Heart left ventricle (tissue), 16 donors: ENCODE data around the gene FKBP5. TPM values are rescaled to one million over a fixed set of nuclear protein-coding genes. Genes with fewer than 3 reads are reported as not detected.

Source experiments
- ATAC-seq, 4 donors: fragments of 200-7000 bp; cut with Tn5 transposase; one replicate each; pipeline ENCODE4 v1.9.1; 2020 to 2022; ENCODE audit warnings: moderate library complexity in 4 of 4, mild to moderate bottlenecking in 3 of 4, moderate number of reproducible peaks in 1 of 4
- DNase-seq, 5 donors: peaks; one replicate each; pipeline ENCODE4 v3.0.0-alpha.2; 2020
- H3K27ac ChIP-seq, 12 donors: fragments of 200-600 bp; sonication (generic) in 4 of 12; one replicate each; pipeline versions ENCODE4 v1.5.0 to v1.8.0; 2016 to 2022; ENCODE audit warnings: mild to moderate bottlenecking in 2 of 12
- H3K27me3 ChIP-seq, 9 donors: fragments of 200-600 bp; sonication (generic) in 2 of 9; one replicate each; pipeline versions ENCODE4 v1.5.1 to v1.8.0; 2016 to 2022; ENCODE audit warnings: mild to moderate bottlenecking in 3 of 9
- H3K36me3 ChIP-seq, 9 donors: fragments of 200-600 bp; sonication (generic) in 2 of 9; one replicate each; pipeline versions ENCODE4 v1.5.0 to v1.8.0; 2018 to 2022; ENCODE audit warnings: mild to moderate bottlenecking in 2 of 9
- H3K4me1 ChIP-seq, 12 donors: fragments of 200-600 bp; sonication (generic) in 4 of 12; one replicate each; pipeline versions ENCODE4 v1.5.0 to v1.8.0; 2016 to 2022; ENCODE audit warnings: mild to moderate bottlenecking in 3 of 12
- H3K4me3 ChIP-seq, 12 donors: fragments of 200-600 bp; sonication (generic) in 4 of 12; one replicate each; pipeline versions ENCODE4 v1.5.0 to v1.8.0; 2017 to 2022; ENCODE audit warnings: mild to moderate bottlenecking in 9 of 12, moderate library complexity in 4 of 12
- H3K9me3 ChIP-seq, 12 donors: fragments of 200-600 bp; sonication (generic) in 4 of 12; one replicate each; pipeline versions ENCODE4 v1.5.0 to v1.8.0; 2016 to 2022; ENCODE audit warnings: mild to moderate bottlenecking in 1 of 12
- POLR2A ChIP-seq, 2 donors: fragments of 450-650 bp; IDR thresholded peaks; one replicate each; pipeline ENCODE4 v1.6.1; 2017; ENCODE audit warnings: antibody characterized with exemption in 2 of 2, mild to moderate bottlenecking in 2 of 2, moderate library complexity in 2 of 2
- WGBS, 4 donors: extraction: QIAGEN DNeasy Blood & Tissue Kit in 2 of 4; methylation state at CpG; one replicate each; pipeline versions ENCODE4 v1.1.5 to v1.1.7; 2013 to 2018; 5-methylcytosine and 5-hydroxymethylcytosine counted together
- intact Hi-C, 10 donors: fragments of 100-400 bp; cut with DNase I; formaldehyde crosslinking; loops; one replicate each; pipeline versions ENCODE4 v1.11.1 to v1.14.2; 2022
- polyA plus RNA-seq, 2 donors: library from polyadenylated mRNA; stranded (reverse); fragments of 200-250 nt; gene quantifications; one replicate each; pipeline ENCODE4 v1.2.3, GENCODE V29; 2013
- total RNA-seq, 9 donors: library from RNA; depleted of rRNA in 2 of 9; stranded (reverse); fragments of >200 nt in 2 of 9; fragmentation: NEBNext Ultra II Directional in 3 of 9; extraction: Animal tissue kit (Norgen Biotek cat#: 25700) in 3 of 9; gene quantifications; one replicate each; pipeline versions ENCODE4 v1.1.0 to v1.2.4, GENCODE V29; 2016 to 2023
- TF ChIP-seq, protein P1 (sequence below), 12 donors: fragments of 200-600 bp; sonication (generic) in 4 of 12; IDR thresholded peaks; one replicate each; pipeline versions ENCODE4 v1.5.0 to v1.8.0; 2018 to 2022; ENCODE audit warnings: antibody characterized with exemption in 12 of 12, mild to moderate bottlenecking in 5 of 12
- donor health status: ischemic (EF 13 %, LVEDD 7.1; RV severe dilation, severe dysfunction).
- donor health status: healthy with polysubstance abuse.
- donor health status: DM: no; HTN: yes; CAD: no.
- donor health status: DM: no; HTN: no; CAD: no.
- donor health status: ischemic (EF 25% LVEDD 6.9; RV normal size, moderate dysfunction).
- donor health status: ischemic (EF 25% LVEDD 5.7; RV mildly dilated, moderate dysfunction).
- donor health status: healthy.
- donor health status: DM: yes; HTN: yes; CAD: no.
- donor health status: ischemic (EF 35%, LVEDD 5.7; RV mildly dilated, moderate dysfunction).
- donor health status: nonischemic (EF 11% LVEDD 7.7; RV severe dilation, severe dysfunction).
- donor health status: DM: yes; HTN: yes; CAD: no.
- donor health status: PGD.
- donor health status: ischemic (EF 29% LVEDD 5.4; RV normal size, mild dysfunction).
- donor health status: nonischemic (EF 23%, LVEDD 6.1; RV moderate dilation, normal function).

FKBP5 gene
- total and polyA plus RNA-seq, 11 donors, result 19.7 to 351 (median 104) TPM

DNA sequence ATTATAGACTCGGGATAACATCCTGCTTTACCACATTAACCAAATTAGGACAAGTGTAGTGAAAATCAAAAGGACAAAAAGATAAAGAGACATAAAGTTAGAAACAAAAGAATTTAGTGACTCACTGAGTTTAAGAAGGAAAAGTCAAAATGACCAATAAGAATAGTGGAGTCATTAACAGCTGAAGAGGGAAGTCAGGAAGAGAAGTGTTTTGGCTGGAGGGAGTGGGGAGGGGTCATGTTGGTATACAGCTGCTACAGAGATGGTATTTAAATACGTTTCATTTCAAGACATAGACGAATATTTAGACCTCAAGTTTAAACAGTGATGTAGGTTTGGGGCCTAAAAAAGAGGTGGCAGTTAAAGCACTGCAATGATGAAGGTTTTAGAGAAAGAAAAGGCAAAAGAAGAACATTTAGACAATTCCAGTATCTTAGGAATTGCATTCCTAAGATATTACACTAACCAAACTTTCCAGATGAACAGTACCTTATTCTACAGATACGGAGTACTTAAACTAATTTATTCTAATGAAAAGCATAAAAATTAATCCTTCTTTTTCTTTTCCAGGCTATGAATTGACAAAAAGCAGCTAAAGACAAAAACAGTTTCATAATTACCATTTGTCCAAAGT, 10.6 kb downstream of the FKBP5 start:
- intact Hi-C loops, result no loop called here
- peaks cover 0 to 26% (median 0%) of the 10 kb centered on the region in 9 donors for H3K36me3 ChIP-seq
- 72 to 81% (median 74%) methylated on average over 4 of the region's 4 CpGs for WGBS, 4 donors
- H3K4me1 ChIP-seq, result peaks cover 0 to 95% (median 12%) of the 10 kb centered on the region in 12 donors
- no peak overlapping the region for H3K4me3 ChIP-seq
- no peaks in the 10 kb centered on the region for H3K9me3 ChIP-seq
- DNase-seq, result no peak
- TF ChIP-seq, protein P1, sequence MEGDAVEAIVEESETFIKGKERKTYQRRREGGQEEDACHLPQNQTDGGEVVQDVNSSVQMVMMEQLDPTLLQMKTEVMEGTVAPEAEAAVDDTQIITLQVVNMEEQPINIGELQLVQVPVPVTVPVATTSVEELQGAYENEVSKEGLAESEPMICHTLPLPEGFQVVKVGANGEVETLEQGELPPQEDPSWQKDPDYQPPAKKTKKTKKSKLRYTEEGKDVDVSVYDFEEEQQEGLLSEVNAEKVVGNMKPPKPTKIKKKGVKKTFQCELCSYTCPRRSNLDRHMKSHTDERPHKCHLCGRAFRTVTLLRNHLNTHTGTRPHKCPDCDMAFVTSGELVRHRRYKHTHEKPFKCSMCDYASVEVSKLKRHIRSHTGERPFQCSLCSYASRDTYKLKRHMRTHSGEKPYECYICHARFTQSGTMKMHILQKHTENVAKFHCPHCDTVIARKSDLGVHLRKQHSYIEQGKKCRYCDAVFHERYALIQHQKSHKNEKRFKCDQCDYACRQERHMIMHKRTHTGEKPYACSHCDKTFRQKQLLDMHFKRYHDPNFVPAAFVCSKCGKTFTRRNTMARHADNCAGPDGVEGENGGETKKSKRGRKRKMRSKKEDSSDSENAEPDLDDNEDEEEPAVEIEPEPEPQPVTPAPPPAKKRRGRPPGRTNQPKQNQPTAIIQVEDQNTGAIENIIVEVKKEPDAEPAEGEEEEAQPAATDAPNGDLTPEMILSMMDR (IDR thresholded peaks at IDR 0.05), result no peak
- no peak for TF ChIP-seq POLR2A (IDR thresholded peaks at IDR 0.05)
- ATAC-seq, result no peak
- H3K27me3 ChIP-seq, result no peaks in the 10 kb centered on the region
- peak overlapping the region in 2 of 12 donors; percentile 15 to 64 for H3K27ac ChIP-seq

DNA sequence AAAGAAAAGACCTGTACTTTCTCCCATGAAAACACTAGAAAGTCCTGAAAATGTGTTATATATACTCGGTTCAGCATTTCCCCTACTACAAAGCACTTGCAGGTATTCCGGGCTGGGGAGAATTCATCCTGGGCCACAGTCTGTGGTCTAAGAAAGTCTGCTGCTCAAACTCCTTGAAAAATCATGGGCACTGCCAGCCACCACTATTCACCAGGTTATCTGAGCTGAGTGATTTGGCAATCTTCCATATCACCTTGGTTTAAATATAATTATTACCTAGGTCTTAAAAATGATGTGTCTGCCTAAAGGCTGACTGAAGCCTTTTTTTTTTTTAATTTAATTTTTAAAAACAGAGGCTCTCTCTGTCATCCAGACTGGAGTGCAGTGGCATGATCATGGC, 11.3 kb downstream of the FKBP5 start:
- ATAC-seq, result peak in 1 of 4 donors; percentile 10
- 92 to 98% (median 95%) methylated on average over 2 of the region's 2 CpGs for WGBS, 4 donors
- peaks cover 0 to 98% (median 12%) of the 10 kb centered on the region in 12 donors for H3K4me1 ChIP-seq

DNA sequence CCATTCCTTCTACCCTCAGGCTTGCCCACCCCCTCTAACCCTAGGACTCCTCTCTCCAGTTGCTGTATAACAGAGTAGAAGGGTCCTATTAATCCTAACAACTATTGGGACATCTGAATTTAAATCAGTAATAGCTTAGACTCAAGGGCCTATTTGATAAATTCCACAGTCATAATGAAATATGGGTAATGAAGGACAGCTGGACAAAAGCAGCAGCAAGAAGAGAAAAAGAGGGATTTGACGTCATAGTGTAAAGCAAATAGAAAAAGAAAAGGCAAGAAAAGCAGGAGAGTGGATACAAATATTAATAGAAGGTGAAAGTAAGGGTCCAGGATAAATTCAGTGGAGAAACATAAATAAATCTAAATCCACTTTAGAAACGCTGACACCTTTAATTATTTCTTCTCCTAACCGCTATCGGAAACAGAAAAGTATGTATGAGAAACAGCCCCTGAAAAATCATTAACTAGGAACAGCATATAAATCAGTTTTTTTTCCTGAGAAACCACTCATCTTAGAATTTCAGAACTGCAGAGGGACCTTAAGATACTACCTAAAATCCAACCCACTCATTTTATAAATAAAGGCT, 12.8 kb downstream of the FKBP5 start:
- Histone ChIP-seq H3K27me3 (no peaks in the 10 kb centered on the region), H3K9me3 (no peaks in the 10 kb centered on the region), H3K36me3 (peaks cover 0 to 20% (median 0%) of the 10 kb centered on the region in 9 donors), H3K4me1 (peaks cover 0 to 96% (median 11%) of the 10 kb centered on the region in 12 donors), H3K4me3 (no peak overlapping the region), H3K27ac (peak overlapping the region in 1 of 12 donors; percentile 76)
- 93 to 95% (median 94%) methylated on average over 4 of the region's 4 CpGs for WGBS, 4 donors
- no peak for TF ChIP-seq POLR2A (IDR thresholded peaks at IDR 0.05)
- TF ChIP-seq, protein P1 (IDR thresholded peaks at IDR 0.05), result no peak
- DNase-seq (no peak), ATAC-seq (no peak)
- intact Hi-C loops, result no loop called here

More for the DNA sequence above, 11.3 kb downstream of the FKBP5 start:
- no peaks in the 10 kb centered on the region for H3K27me3 ChIP-seq
- intact Hi-C loops, result no loop called here
- TF ChIP-seq POLR2A (IDR thresholded peaks at IDR 0.05), result no peak
- TF ChIP-seq, protein P1 (IDR thresholded peaks at IDR 0.05), result no peak
- DNase-seq, result no peak
- H3K9me3 ChIP-seq, result no peaks in the 10 kb centered on the region
- no peak overlapping the region for H3K4me3 ChIP-seq
- peaks cover 0 to 23% (median 0%) of the 10 kb centered on the region in 9 donors for H3K36me3 ChIP-seq
- peak overlapping the region in 2 of 12 donors; percentile 15 to 64 for H3K27ac ChIP-seq

DNA sequence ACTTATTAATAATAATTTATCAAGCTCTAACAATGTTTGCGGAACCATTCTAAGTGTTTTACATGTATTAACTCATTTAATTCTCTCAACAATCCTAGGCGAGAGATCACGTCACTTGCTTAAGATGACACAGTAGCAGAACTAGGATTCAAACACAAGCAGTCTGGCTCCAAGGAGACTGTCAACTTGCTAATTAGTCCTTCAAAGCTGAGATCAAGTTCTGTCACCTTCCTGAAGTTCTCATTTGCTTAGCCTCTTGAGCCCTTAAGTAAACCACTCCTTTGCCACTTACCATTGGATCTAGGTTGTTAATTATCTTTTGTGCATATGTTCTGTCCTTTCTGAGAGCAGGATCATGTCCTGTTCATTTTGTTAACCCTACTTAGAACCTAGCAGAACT, 14.1 kb downstream of the FKBP5 start:
- intact Hi-C loops, result loop anchor here in 1 of 10 donors (5.0 kb wide), 1 partner anchor 63 kb away; the partner anchor contains the start of gene ARMC12
- no peak overlapping the region for H3K4me3 ChIP-seq
- no peaks in the 10 kb centered on the region for H3K9me3 ChIP-seq
- DNase-seq (no peak), ATAC-seq (no peak)
- peak overlapping the region in 1 of 12 donors; percentile 76 for H3K27ac ChIP-seq
- 83 to 95% (median 91%) methylated on average over 3 of the region's 3 CpGs for WGBS, 4 donors
- no peaks in the 10 kb centered on the region for H3K27me3 ChIP-seq
- no peak for TF ChIP-seq POLR2A (IDR thresholded peaks at IDR 0.05)
- TF ChIP-seq, protein P1 (IDR thresholded peaks at IDR 0.05), result no peak
- peaks cover 0 to 14% (median 0%) of the 10 kb centered on the region in 9 donors for H3K36me3 ChIP-seq
- H3K4me1 ChIP-seq, result peaks cover 0 to 98% (median 12%) of the 10 kb centered on the region in 12 donors
